Measurements from ENCODE around the gene EGFL7. TPM values are rescaled to one million over a fixed set of nuclear protein-coding genes. Genes with fewer than 3 reads are reported as not detected.

Gene EGFL7
- total and polyA plus RNA-seq, 2 of the 8 experiments (the other 6 are each of a cell fraction or from before 2014, with no cell fraction given), result 37.8 to 53.4 TPM

DNA sequence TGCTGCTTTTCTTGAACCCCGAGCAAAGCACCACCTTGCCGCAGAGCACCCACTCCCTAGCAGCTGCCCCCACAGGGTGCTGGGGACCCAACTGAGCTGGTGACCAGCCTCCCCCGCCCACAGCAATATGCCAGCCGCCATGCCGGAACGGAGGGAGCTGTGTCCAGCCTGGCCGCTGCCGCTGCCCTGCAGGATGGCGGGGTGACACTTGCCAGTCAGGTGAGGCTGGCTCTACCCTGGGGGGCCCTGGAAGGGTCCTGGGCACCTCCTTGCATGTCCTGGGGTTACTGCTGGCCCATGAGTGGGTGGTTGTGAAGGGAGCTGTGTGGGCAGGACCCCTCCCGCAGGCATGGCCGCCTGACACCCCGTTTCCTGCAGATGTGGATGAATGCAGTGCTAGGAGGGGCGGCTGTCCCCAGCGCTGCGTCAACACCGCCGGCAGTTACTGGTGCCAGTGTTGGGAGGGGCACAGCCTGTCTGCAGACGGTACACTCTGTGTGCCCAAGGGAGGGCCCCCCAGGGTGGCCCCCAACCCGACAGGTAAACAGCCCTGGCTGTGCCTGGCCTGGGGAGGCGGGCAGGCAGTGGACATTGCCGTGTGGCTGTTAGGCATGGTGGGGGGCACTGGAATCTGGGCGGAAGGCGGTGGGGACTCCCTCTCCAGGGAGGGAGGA, 7.2 kb downstream of the EGFL7 start:
- Histone ChIP-seq H3K27ac (ENCODE audit: low read depth, low read length) (no peak overlapping the region), H4K20me1 (replicated peaks in 1 of 2; ENCODE audit: control insufficient read depth in 1 of 2, insufficient read depth in 2 of 2, low read length in 2 of 2) (peaks cover 0 to 9% of the 10 kb centered on the region in 2 experiments), H3K4me3 (ENCODE audit: extremely low read depth in 1 of 4, insufficient read depth in 2 of 4, low read depth in 3 of 4, low read length in 4 of 4) (no peak overlapping the region), H3K23me2 (ENCODE audit: low read depth, low read length) (no peaks in the 10 kb centered on the region; the same call in 1 of the 2 replicates), H4K5ac (ENCODE audit: insufficient read length, low read depth, low read length) (no peak overlapping the region), H4K8ac (ENCODE audit: extremely low read depth, insufficient read depth, low read length) (no peak overlapping the region), H3K79me1 (ENCODE audit: low read depth, low read length) (no peaks in the 10 kb centered on the region), H2BK15ac (ENCODE audit: low read length) (no peak overlapping the region), H3K9me3 (ENCODE audit: insufficient read depth in 2 of 2, low read depth in 1 of 2, low read length in 1 of 2) (no peaks in the 10 kb centered on the region), H2AFZ (ENCODE audit: low read length) (no peak overlapping the region), H4K91ac (replicated peaks; ENCODE audit: insufficient read length, low read length) (no peak overlapping the region), H3K36me3 (ENCODE audit: control insufficient read depth in 2 of 4, insufficient read depth in 4 of 4, low read length in 3 of 4) (no peaks in the 10 kb centered on the region; a peak in 2 of 8 replicates), H3K79me2 (ENCODE audit: control insufficient read depth in 1 of 2, insufficient read depth in 2 of 2, low read length in 2 of 2) (no peaks in the 10 kb centered on the region), H3K9ac (replicated peaks in 1 of 4; ENCODE audit: extremely low read depth in 1 of 4, low read depth in 3 of 4, low read length in 3 of 4) (peak overlapping the region in 1 of 4 experiments; percentile 15; a peak in 2 of 7 replicates), H2BK120ac (replicated peaks; ENCODE audit: low read depth, low read length) (no peak overlapping the region), H3K4me2 (ENCODE audit: insufficient read depth in 1 of 2, low read depth in 2 of 2, low read length in 2 of 2) (no peak overlapping the region), H3K23ac (ENCODE audit: insufficient read length) (no peak overlapping the region), H2BK12ac (ENCODE audit: low read depth, low read length) (no peak overlapping the region), H2BK20ac (ENCODE audit: low read length) (no peak overlapping the region), H2AK5ac (ENCODE audit: low read depth, low read length) (no peak overlapping the region), H3K27me3 (replicated peaks in 1 of 4; ENCODE audit: control insufficient read depth in 3 of 4, extremely low read depth in 1 of 4, insufficient read depth in 3 of 4, low read length in 3 of 4) (no peaks in the 10 kb centered on the region; a peak in 2 of 7 replicates), H3K18ac (ENCODE audit: extremely low read depth, low read length) (no peak overlapping the region), H3K14ac (ENCODE audit: insufficient read length) (no peak overlapping the region), H3K56ac (replicated peaks; ENCODE audit: insufficient read length, low read depth, low read length) (no peak overlapping the region), H3K4ac (replicated peaks; ENCODE audit: insufficient read length, low read depth, low read length) (no peak overlapping the region), H3K4me1 (replicated peaks in 1 of 4; ENCODE audit: control insufficient read depth in 3 of 4, insufficient read depth in 4 of 4, low read length in 3 of 4) (peaks cover 0 to 4% (median 2%) of the 10 kb centered on the region in 4 experiments; a peak in 4 of 7 replicates), H2BK5ac (ENCODE audit: low read depth, low read length) (no peak overlapping the region)
- POLR2A ChIA-PET (ENCODE audit: partially characterized antibody), result interaction anchor here (1.3 kb wide), 1 partner anchor 12 kb away, joined by 3 read pairs; no protein-coding TSS in a partner anchor
- 82% methylated on average over 20 of the region's 23 CpGs; no CpG with 5 or more reads in 1 of the 2 experiments for WGBS, 2 experiments (ENCODE audit: extremely low coverage in 1 of 2, insufficient coverage in 1 of 2, insufficient read length in 1 of 2, insufficient replicate concordance in 2 of 2, low coverage in 1 of 2, low lambda C conversion rate in 2 of 2, missing lambda C conversion rate in 1 of 2)
- no peak for DNase-seq (ENCODE audit: low read depth in 1 of 2, low spot score in 2 of 2)
- CTCF ChIA-PET (ENCODE audit: partially characterized antibody), result interaction anchor here (0.6 to 1.3 kb wide), 3 partner anchors 14 to 46 kb away, joined by 3 to 4 read pairs (median 4); no protein-coding TSS in a partner anchor
- no peak for FAIRE-seq
- TF ChIP-seq SP1 (IDR thresholded peaks at IDR 0.05; ENCODE audit: low read depth, low read length) (no peak), SAP30 (IDR thresholded peaks at IDR 0.05; ENCODE audit: insufficient read depth, insufficient replicate concordance, low read length) (no peak), BCL11A (IDR thresholded peaks at IDR 0.05; ENCODE audit: low read depth in 2 of 2, low read length in 2 of 2) (no peak), KDM5A (IDR thresholded peaks at IDR 0.05; ENCODE audit: low read length) (no peak), ZNF274 (IDR thresholded peaks at IDR 0.05; ENCODE audit: borderline replicate concordance, extremely low read depth, low read length) (no peak)
- TF ChIP-seq, protein P1, sequence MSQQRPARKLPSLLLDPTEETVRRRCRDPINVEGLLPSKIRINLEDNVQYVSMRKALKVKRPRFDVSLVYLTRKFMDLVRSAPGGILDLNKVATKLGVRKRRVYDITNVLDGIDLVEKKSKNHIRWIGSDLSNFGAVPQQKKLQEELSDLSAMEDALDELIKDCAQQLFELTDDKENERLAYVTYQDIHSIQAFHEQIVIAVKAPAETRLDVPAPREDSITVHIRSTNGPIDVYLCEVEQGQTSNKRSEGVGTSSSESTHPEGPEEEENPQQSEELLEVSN (IDR thresholded peaks at IDR 0.05), result no peak
